GM06990 (cell line): ENCODE results near the gene PHF10.

Experiments
- DNase-seq: peaks from one replicate; pipeline ENCODE4 v3.0.0-alpha.2; 2011; ENCODE audit not compliant: insufficient read length; ENCODE audit errors: extremely low read depth
- H3K27me3 ChIP-seq: replicated peaks from 2 replicates; pipeline ENCODE4 v1.6.0; 2011; ENCODE audit warnings: low read length; ENCODE audit not compliant: control insufficient read depth, insufficient read depth
- H3K36me3 ChIP-seq: 2 replicates; pipeline ENCODE4 v1.5.1; 2011; ENCODE audit warnings: low read length; ENCODE audit not compliant: control insufficient read depth, insufficient read depth
- H3K4me3 ChIP-seq: replicated peaks from 2 replicates; pipeline ENCODE4 v1.5.1; 2011; ENCODE audit warnings: low read depth, mild to moderate bottlenecking, control low read depth, low read length
- TF ChIP-seq, protein P1 (sequence below): IDR thresholded peaks from 2 replicates; pipeline ENCODE4 v1.5.1; 2011; ENCODE audit warnings: low read length, control low read depth, mild to moderate bottlenecking, inconsistent platforms; ENCODE audit not compliant: insufficient read depth, poor library complexity, severe bottlenecking

The PHF10 gene

DNA sequence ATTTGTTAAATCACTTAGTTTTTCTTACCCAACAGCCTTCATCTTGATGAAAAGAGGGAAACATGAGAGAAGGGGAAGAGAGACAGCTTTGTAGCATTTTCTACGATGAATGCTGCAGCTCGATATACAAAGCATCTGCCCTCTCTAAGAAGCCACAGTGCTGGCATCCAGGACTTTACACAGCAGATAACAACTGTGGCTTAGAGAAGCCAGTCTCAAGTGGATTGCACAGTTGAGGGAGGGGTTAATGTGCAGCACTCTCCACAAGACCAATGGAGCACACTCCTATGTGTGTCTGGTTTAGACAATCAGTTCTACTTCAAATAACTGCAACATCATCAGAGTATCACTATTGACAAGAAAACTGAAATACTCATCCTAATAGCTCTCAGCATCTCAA is 16.5 kb downstream of the PHF10 start:
- TF ChIP-seq, protein P1, sequence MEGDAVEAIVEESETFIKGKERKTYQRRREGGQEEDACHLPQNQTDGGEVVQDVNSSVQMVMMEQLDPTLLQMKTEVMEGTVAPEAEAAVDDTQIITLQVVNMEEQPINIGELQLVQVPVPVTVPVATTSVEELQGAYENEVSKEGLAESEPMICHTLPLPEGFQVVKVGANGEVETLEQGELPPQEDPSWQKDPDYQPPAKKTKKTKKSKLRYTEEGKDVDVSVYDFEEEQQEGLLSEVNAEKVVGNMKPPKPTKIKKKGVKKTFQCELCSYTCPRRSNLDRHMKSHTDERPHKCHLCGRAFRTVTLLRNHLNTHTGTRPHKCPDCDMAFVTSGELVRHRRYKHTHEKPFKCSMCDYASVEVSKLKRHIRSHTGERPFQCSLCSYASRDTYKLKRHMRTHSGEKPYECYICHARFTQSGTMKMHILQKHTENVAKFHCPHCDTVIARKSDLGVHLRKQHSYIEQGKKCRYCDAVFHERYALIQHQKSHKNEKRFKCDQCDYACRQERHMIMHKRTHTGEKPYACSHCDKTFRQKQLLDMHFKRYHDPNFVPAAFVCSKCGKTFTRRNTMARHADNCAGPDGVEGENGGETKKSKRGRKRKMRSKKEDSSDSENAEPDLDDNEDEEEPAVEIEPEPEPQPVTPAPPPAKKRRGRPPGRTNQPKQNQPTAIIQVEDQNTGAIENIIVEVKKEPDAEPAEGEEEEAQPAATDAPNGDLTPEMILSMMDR, result no peak
- no peak for DNase-seq
- no peaks in the 10 kb centered on the region; the same call in 1 of the 2 replicates for H3K36me3 ChIP-seq
- no peaks in the 10 kb centered on the region for H3K27me3 ChIP-seq
- no peak overlapping the region for H3K4me3 ChIP-seq

DNA sequence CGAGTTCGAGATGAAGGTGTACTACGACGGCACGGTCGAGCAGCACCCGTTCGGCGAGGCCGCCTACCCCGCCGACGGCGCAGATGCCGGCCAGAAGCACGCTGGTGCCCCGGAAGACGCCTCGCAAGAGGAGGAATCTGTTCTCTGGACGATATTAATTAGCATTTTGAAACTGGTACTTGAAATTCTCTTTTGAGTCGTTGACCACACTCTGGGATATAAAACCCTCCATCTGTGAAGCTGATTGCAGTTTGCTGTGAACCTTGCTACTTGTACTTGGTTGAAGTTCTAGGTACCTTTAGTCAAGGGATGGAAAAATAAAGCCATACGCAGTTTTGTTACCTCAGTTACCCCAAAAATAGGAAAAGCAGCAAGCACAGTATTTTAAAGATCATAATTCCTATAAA is 21.5 kb downstream of the PHF10 start:
- no peaks in the 10 kb centered on the region; the same call in 1 of the 2 replicates for H3K36me3 ChIP-seq
- DNase-seq, result no peak
- H3K27me3 ChIP-seq, result no peaks in the 10 kb centered on the region
- TF ChIP-seq, protein P1, result no peak
- peak overlapping the region; percentile 92 for H3K4me3 ChIP-seq

DNA sequence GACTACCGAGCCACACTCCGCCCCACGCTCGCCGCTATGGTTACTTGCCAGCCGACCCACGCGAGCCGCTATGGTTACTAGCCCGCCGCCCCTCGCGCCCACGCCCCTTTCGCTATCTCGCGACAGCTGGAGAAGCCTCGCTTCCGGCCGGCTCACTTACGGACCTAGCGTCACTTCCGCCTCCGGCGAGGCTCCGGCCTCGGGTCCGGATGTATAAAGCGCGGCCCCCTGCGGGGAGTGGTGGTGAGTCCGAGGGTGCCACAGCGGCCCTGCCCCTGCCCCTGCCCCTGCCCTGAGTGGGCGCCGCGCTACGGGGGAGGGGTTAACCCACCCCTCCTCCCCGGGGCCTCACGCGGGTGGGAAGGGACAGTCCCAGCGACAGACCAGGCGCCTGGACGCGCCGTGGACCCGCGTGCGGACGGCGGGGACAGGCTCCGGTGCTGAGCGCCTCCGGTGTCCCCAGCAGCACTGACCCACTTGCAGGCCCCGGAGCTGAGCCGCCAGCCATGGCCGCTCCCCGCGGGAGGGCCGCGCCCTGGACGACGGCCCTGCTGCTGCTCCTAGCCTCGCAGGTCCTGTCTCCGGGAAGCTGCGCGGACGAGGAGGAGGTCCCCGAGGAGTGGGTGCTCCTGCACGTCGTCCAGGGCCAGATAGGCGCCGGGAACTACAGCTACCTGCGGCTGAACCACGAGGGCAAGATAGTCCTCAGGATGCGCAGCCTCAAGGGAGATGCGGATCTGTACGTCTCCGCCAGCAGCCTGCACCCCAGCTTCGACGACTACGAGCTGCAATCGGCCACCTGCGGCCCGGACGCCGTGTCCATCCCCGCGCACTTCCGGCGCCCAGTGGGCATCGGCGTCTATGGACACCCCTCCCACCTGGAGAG is 22.1 kb downstream of the PHF10 start, which contains the start of the genes C6orf120 and WDR27:
C6orf120 (plus strand) TSS at position 173 of the 886 bp plus-strand sequence; CDS start at position 507, 334 bp downstream.
WDR27 (minus strand) TSS at position 76 of the 886 bp plus-strand sequence. CDS start 13,024 bp downstream, outside the sequence.
- H3K36me3 ChIP-seq, result no peaks in the 10 kb centered on the region; the same call in 1 of the 2 replicates
- H3K27me3 ChIP-seq, result no peaks in the 10 kb centered on the region
- TF ChIP-seq, protein P1, result peak; percentile 17
- H3K4me3 ChIP-seq, result peak within 1 kb of the TSS; percentile 92
- DNase-seq, result peak; percentile 97

DNA sequence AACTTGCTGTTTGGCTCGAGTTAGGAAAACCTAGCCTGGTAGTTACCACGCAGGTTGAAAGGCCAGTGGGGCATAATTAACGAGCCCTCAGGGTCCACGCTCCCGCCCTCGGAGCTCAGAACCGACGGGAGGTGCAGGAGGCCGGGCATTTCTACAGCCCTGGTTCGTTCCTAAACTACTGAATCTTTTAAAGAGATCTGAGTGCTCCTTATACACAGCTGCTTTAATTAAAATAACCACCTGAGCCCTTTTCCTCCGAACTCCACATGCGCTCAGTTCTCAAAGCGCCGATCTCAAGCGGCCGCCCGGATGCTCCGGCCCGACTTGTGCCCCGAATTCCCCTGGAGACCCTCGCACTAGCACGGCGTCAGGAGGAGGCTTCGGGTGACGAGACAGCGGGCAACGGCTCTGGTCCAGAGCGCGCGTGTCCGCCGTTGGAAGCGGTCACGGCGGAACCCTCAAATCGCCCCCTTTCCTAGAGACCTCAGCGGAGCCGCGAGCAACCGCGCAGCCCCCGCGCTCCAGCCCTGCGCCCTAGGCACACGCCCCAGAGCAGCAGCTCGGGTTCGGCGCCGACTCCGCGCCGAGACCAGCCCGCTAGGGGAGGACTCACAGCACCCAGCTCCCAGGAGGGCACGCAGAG is 22.9 kb downstream of the PHF10 start:
- no peaks in the 10 kb centered on the region; the same call in 1 of the 2 replicates for H3K36me3 ChIP-seq
- no peak for DNase-seq

DNA sequence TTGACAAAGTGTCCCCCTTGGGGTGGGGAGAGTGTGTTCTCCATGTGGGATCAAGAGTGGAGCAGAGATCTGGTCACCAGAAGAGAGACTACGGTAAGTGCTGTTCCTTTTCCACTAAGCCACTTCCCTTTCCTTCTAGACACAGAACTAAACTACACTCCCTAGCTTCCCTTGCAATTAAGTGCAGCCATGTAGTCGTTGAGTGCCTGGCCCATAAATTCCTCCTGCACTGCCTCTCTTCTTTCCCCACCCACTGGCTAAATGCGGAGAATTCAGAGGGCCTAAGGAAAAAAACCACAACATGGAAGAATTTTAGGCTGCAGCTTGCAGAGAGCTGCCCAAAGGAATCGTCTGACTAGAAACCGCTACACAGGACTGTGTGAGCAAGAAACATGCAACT is 24.0 kb downstream of the PHF10 start:
- H3K27me3 ChIP-seq, result no peaks in the 10 kb centered on the region
- no peak overlapping the region for H3K4me3 ChIP-seq
- H3K36me3 ChIP-seq, result no peaks in the 10 kb centered on the region; the same call in 1 of the 2 replicates
- TF ChIP-seq, protein P1, result no peak
- DNase-seq, result no peak

More for the DNA sequence above, 22.9 kb downstream of the PHF10 start:
- Histone ChIP-seq H3K4me3 (peak overlapping the region; percentile 92), H3K27me3 (no peaks in the 10 kb centered on the region)
- TF ChIP-seq, protein P1, result no peak
